Fibroblast of upper back skin (primary cell): ENCODE data around the gene PRKD1.

Source experiments
- DNase-seq: peaks from one replicate; pipeline ENCODE4 v3.0.0-alpha.2; 2013

PRKD1 gene

GRCh38 chr14:29829851-29830250 is 97.8 kb downstream of the PRKD1 start:
- DNase-seq, result no peak

- DNase-seq, result no peak
Measured at GRCh38 chr14:29823816-29824215, 103.8 kb downstream of the PRKD1 start.

GRCh38 chr14:29822430-29822709 is 105.3 kb downstream of the PRKD1 start:
- no peak for DNase-seq

- DNase-seq, result no peak
Measured at GRCh38 chr14:29821661-29822429, 105.8 kb downstream of the PRKD1 start.

GRCh38 chr14:29821242-29821641 is 106.4 kb downstream of the PRKD1 start:
- no peak for DNase-seq

DNA sequence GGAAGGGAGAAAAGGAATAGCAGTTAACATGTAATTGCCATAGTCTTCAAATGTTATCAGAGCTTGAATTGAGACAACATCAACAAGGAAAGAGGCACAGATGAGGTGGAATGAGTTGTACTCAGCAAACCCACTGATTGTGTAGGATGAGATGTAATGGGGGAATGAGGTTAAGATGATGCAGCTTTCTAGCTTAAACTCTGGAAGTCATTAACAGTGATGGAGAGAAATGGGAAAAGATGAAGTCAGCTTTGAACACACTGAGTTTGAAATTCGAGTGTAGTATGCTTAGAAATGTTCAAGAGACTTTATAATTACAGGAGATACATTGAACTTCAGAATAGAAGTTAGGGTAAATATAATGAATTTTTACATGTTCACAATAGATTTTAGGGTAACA is 106.9 kb downstream of the PRKD1 start:
- DNase-seq, result no peak

GRCh38 chr14:29817767-29818405 is 109.8 kb downstream of the PRKD1 start:
- no peak for DNase-seq

- DNase-seq, result no peak
Measured at GRCh38 chr14:29815016-29815674, 112.5 kb downstream of the PRKD1 start.

- peak; percentile 65 for DNase-seq
Measured at GRCh38 chr14:29814156-29815015, 113.3 kb downstream of the PRKD1 start.

DNA sequence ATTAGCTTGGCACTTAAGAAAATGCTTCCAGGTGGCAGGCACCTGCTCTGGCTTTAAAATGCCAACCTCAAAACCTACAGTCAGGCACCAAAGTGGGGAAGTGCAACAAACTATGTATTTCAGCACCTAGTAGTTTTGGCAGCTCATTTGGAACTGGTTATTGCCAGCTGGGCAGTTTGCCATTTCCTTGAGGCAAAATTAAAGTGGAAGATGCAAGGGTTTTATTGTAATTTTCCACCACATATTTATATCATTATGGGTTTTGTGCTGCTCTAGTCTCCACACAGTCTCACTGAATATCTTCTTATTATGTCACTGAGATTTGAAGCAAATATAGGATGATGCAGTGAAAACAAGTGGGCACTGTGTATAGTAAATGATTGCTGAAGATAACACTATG is 117.0 kb downstream of the PRKD1 start:
- peak; percentile 36 for DNase-seq

DNA sequence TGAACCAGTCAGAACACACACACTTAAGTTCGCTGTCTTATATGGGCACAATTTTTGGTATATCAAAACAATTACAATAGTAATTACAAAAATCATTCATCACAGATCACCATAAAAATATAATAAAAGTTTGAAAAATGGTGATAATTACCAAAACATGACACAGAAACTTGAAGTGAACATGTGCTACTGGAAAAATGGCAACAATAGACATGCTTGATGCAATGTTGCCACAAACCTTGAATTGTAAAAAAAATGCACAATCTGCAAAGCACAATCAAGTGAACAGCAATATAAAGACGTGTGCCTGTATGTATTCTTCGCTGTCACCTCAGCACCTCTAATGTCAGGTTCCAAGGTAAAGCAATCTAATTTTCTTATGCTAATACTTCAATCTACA is 117.6 kb downstream of the PRKD1 start:
- DNase-seq, result no peak

- DNase-seq, result no peak
Measured at GRCh38 chr14:29806124-29806517, 121.5 kb downstream of the PRKD1 start.

- peak; percentile 95 for DNase-seq
Measured at GRCh38 chr14:29805415-29806123, 122.1 kb downstream of the PRKD1 start.

DNA sequence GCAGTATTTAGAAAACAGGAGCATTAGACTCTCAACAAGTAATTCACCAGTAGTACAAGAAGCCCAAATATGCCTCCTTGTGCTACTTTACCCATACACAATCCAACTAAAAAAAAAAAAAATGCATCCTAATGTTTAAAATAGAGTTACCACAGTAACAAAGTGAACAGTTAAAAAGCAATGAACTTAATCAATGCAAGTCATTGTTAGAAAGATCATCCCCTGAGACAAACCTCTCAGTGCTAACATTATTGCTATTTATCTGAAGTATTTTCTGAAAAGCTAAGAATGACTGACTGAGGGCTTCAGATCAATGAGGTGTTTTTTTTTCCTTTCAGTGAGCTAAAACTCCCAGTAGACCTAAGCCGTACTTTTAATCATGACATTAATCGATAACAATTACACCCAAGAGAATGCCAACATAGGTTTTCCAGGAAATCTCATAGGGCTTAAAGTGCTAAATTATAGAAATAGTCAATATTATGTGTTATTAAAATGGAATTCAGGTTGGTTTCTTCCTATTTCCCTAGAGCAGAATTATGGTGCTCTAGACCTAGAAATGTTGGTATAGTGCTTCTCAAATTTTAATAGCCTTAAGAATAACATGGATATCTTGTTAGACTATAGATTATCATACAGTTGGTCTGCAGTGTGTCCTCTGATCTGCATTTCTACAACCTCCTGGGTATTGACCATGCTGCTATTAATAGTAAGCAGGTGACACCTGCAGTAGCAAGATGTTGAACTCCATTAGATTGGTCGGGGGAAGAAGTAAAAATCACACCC is 123.0 kb downstream of the PRKD1 start:
- no peak for DNase-seq

- no peak for DNase-seq
Measured at GRCh38 chr14:29803045-29803444, 124.6 kb downstream of the PRKD1 start.

DNA sequence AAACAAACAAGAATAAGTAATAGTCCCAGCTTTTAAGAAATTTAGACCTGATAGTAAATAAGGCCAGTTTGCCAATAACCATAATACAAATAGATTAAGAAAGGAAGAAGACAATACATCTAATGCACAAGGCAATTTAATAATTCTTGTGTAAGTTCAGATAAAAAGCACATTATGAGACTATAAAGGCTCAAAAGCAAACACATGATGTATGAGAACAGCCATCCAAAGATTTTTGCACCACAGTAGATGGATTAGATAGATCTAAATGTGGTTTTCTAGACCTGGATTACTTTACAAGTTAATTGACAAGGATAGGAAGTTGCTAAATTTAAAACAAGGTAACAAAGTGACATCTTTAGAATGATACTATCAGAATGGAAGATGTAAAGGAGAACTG is 125.4 kb downstream of the PRKD1 start:
- no peak for DNase-seq

GRCh38 chr14:29800961-29801360 is 126.7 kb downstream of the PRKD1 start:
- DNase-seq, result no peak

DNA sequence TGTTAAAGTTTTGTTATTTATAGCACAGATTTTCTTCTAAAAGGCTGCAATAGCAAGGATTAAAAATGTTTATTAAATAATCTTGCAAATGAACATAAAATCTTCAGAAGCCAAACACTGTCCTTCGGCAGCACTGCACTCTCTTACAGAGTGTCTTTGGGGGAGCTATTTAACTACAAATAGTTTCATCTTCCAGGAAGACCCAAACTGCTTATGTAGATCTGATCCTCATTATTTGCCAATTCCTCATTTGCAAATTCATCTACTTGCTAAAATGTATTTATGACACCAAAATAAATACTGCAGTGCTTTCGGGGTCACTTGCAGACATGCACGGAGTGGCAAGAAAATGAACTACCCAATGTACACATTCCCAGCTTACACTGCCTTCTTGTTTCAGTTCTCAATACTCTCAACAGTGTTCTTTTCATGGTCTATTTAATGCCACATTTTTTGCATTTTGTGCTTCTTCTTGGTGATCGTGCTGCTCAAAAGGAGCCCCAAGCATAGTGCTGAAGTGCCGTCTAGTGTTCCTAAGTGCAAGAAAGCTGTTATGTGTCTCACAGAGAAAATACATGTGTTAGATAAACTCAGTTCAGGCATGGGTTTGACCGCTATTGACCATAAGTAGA is 128.1 kb downstream of the PRKD1 start:
- no peak for DNase-seq

- DNase-seq, result no peak
Measured at GRCh38 chr14:29798811-29799210, 128.8 kb downstream of the PRKD1 start.

DNA sequence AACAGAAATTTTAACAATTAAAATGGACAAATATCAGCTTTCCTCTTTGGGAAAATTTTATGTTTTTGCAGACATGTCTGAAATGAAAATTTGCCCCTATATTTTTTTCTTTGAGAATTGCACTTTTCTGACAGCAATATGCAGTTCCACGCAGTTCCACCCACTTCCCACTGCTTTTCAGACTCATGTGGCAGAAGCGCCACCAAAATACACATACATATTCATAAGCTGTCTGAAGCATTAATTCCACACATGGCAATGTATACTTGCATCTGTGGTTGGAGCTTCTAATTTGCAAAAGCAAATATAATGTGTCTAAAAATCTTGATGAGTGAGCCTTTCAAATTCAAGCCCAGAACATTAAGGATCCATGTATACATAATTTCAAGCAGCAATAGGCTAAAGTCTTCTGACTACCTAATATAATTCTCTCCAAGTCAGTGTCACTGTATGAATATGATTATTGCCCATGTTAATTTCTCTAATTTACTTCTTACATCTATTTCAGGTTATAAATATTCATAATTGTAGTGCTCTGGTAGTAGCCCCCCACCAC is 129.5 kb downstream of the PRKD1 start:
- DNase-seq, result no peak

GRCh38 chr14:29796853-29797252 is 130.8 kb downstream of the PRKD1 start:
- no peak for DNase-seq
